GM10266 (cell line): ENCODE results near the gene TCF12.

Source experiments
- DNase-seq: peaks from one replicate; pipeline ENCODE4 v3.0.0; 2012; ENCODE audit errors: extremely low spot score
- CTCF ChIP-seq: IDR thresholded peaks from 2 replicates; pipeline ENCODE4 v1.5.1; 2012; ENCODE audit warnings: mild to moderate bottlenecking, low read depth; ENCODE audit not compliant: control insufficient read depth, insufficient read depth; ENCODE audit errors: missing control alignments

TCF12 gene

GRCh38 chr15:57215881-57216280 is 297.4 kb downstream of the TCF12 start:
- no peak for DNase-seq
- no peak for TF ChIP-seq CTCF

GRCh38 chr15:57216288-57216687 is 297.8 kb downstream of the TCF12 start:
- no peak for DNase-seq
- TF ChIP-seq CTCF = no peak

- DNase-seq = no peak
- TF ChIP-seq CTCF = no peak
Observed at GRCh38 chr15:57217778-57218598, 299.5 kb downstream of the TCF12 start.

GRCh38 chr15:57218826-57219576 is 300.6 kb downstream of the TCF12 start:
- TF ChIP-seq CTCF = no peak
- DNase-seq = no peak

GRCh38 chr15:57220205-57220604 is 301.8 kb downstream of the TCF12 start:
- DNase-seq = no peak
- TF ChIP-seq CTCF = no peak

- no peak for TF ChIP-seq CTCF
- DNase-seq = no peak
Observed at GRCh38 chr15:57221134-57221533, 302.7 kb downstream of the TCF12 start.

GRCh38 chr15:57223345-57223744 is 304.9 kb downstream of the TCF12 start:
- no peak for DNase-seq
- TF ChIP-seq CTCF = no peak
